ENCODE results near the gene YLPM1.

The YLPM1 gene

GRCh38 chr14:74843653-74844052 is 80.5 kb downstream of the YLPM1 start:
- DNase-seq (ENCODE audit: low spot score) = peak; percentile 32

GRCh38 chr14:74846168-74846567 is 83.1 kb downstream of the YLPM1 start:
- DNase-seq (ENCODE audit: low spot score) = no peak

GRCh38 chr14:74846968-74847665 is 84.0 kb downstream of the YLPM1 start:
- DNase-seq (ENCODE audit: low spot score) = no peak

GRCh38 chr14:74848768-74849167 is 85.7 kb downstream of the YLPM1 start:
- no peak for DNase-seq (ENCODE audit: low spot score)

- no peak for DNase-seq (ENCODE audit: low spot score)
Measured at GRCh38 chr14:74852922-74853530, 89.9 kb downstream of the YLPM1 start.

GRCh38 chr14:74853581-74853980 is 90.5 kb downstream of the YLPM1 start:
- DNase-seq (ENCODE audit: low spot score) = no peak

- DNase-seq (ENCODE audit: low spot score) = no peak
Measured at GRCh38 chr14:74855021-74855420, 91.9 kb downstream of the YLPM1 start.

- DNase-seq (ENCODE audit: low spot score) = no peak
Measured at GRCh38 chr14:74855945-74856344, 92.8 kb downstream of the YLPM1 start.

GRCh38 chr14:74856366-74856765 is 93.2 kb downstream of the YLPM1 start:
- DNase-seq (ENCODE audit: low spot score) = no peak

GRCh38 chr14:74858022-74858421 is 94.9 kb downstream of the YLPM1 start:
- no peak for DNase-seq (ENCODE audit: low spot score)

- peak; percentile 25 for DNase-seq (ENCODE audit: low spot score)
Measured at GRCh38 chr14:74859757-74860552, 96.8 kb downstream of the YLPM1 start.

- peak; percentile 68 for DNase-seq (ENCODE audit: low spot score)
Measured at GRCh38 chr14:74860899-74861733, 98.0 kb downstream of the YLPM1 start.

GRCh38 chr14:74861734-74862090 is 98.6 kb downstream of the YLPM1 start:
- no peak for DNase-seq (ENCODE audit: low spot score)

GRCh38 chr14:74863274-74863673 is 100.2 kb downstream of the YLPM1 start:
- DNase-seq (ENCODE audit: low spot score) = no peak

- DNase-seq (ENCODE audit: low spot score) = no peak
Measured at GRCh38 chr14:74864198-74864597, 101.1 kb downstream of the YLPM1 start.

GRCh38 chr14:74865156-74865555 is 102.0 kb downstream of the YLPM1 start:
- DNase-seq (ENCODE audit: low spot score) = no peak

- no peak for DNase-seq (ENCODE audit: low spot score)
Measured at GRCh38 chr14:74866708-74867389, 103.7 kb downstream of the YLPM1 start.

GRCh38 chr14:74867673-74868072 is 104.6 kb downstream of the YLPM1 start:
- no peak for DNase-seq (ENCODE audit: low spot score)

GRCh38 chr14:74868739-74869138 is 105.6 kb downstream of the YLPM1 start:
- no peak for DNase-seq (ENCODE audit: low spot score)

- DNase-seq (ENCODE audit: low spot score) = no peak
Measured at GRCh38 chr14:74871819-74872218, 108.7 kb downstream of the YLPM1 start.

- no peak for DNase-seq (ENCODE audit: low spot score)
Measured at GRCh38 chr14:74875204-74875603, 112.1 kb downstream of the YLPM1 start.

Measured in hepatic stellate cell (primary cell).